Mesenchymal stem cell (in vitro differentiated cells and primary cell): ENCODE measurements around the gene IGSF21.
"Not testable (repeated sequence)": the region's sequence is repeated elsewhere in the genome, so short reads cannot be mapped to it uniquely, and the experiment has no call there.

Experiments used
- DNase-seq: peaks from one replicate; pipeline ENCODE4 v3.0.0-alpha.2; 2013
- H2AFZ ChIP-seq: one replicate; pipeline ENCODE4 v1.6.1; 2013; ENCODE audit warnings: low read depth, mild to moderate bottlenecking, control low read depth, inconsistent platforms, low read length, moderate library complexity
- H2AK5ac ChIP-seq: 2 replicates; pipeline ENCODE4 v1.6.1; 2013; ENCODE audit warnings: low read length, moderate library complexity, mild to moderate bottlenecking, inconsistent platforms; ENCODE audit not compliant: severe bottlenecking
- H2BK120ac ChIP-seq: one replicate; pipeline ENCODE4 v1.6.1; 2013; ENCODE audit warnings: low read depth, mild to moderate bottlenecking, inconsistent platforms, low read length, moderate library complexity
- H2BK12ac ChIP-seq, 2 experiments: one replicate each; pipeline ENCODE4 v1.6.1; 2013; ENCODE audit warnings: inconsistent platforms in 2 of 2, low read length in 2 of 2, mild to moderate bottlenecking in 2 of 2, moderate library complexity in 2 of 2, control low read depth in 1 of 2
- H2BK15ac ChIP-seq: one replicate; pipeline ENCODE4 v1.6.1; 2013; ENCODE audit warnings: mild to moderate bottlenecking, low read depth, inconsistent platforms; ENCODE audit not compliant: poor library complexity, severe bottlenecking
- H2BK5ac ChIP-seq: 2 replicates; pipeline ENCODE4 v1.6.1; 2013; ENCODE audit warnings: low read depth, mild to moderate bottlenecking, low read length, control low read depth, inconsistent platforms; ENCODE audit not compliant: poor library complexity, severe bottlenecking
- H3K14ac ChIP-seq, 2 experiments: one replicate each; pipeline ENCODE4 v1.6.1; 2013; ENCODE audit warnings: inconsistent platforms in 2 of 2, low read length in 2 of 2, control low read depth in 1 of 2, mild to moderate bottlenecking in 1 of 2, moderate library complexity in 1 of 2
- H3K18ac ChIP-seq, 2 experiments: one replicate each; pipeline ENCODE4 v1.6.1; 2013; ENCODE audit warnings: inconsistent platforms in 2 of 2, low read length in 2 of 2, control low read depth in 1 of 2, low read depth in 1 of 2, mild to moderate bottlenecking in 1 of 2
- H3K23ac ChIP-seq, 2 experiments: one replicate each; pipeline ENCODE4 v1.6.1; 2013; ENCODE audit warnings: inconsistent platforms in 2 of 2, low read length in 2 of 2, mild to moderate bottlenecking in 2 of 2, moderate library complexity in 2 of 2, control low read depth in 1 of 2
- H3K27ac ChIP-seq: 2 replicates; pipeline ENCODE4 v1.5.1; 2013; ENCODE audit warnings: mild to moderate bottlenecking, moderate library complexity, low read length, control low read depth, inconsistent platforms; ENCODE audit not compliant: poor library complexity, severe bottlenecking
- H3K27me3 ChIP-seq, 2 experiments: 2 replicates each; pipeline versions ENCODE4 v1.6.1 to v1.7.0; 2013; ENCODE audit warnings: low read length in 2 of 2, mild to moderate bottlenecking in 2 of 2, moderate library complexity in 2 of 2, control low read depth in 1 of 2, inconsistent platforms in 1 of 2; ENCODE audit not compliant: control insufficient read depth in 1 of 2, insufficient read depth in 1 of 2
- H3K36me3 ChIP-seq, 2 experiments: 2 replicates each; pipeline versions ENCODE4 v1.6.1 to v1.7.0; 2013; ENCODE audit warnings: low read length in 2 of 2, control low read depth in 1 of 2, inconsistent platforms in 1 of 2, low read depth in 1 of 2, mild to moderate bottlenecking in 1 of 2; ENCODE audit not compliant: insufficient read depth in 2 of 2, control insufficient read depth in 1 of 2
- H3K4ac ChIP-seq, 2 experiments: one replicate each; pipeline ENCODE4 v1.6.1; 2013; ENCODE audit warnings: inconsistent platforms in 2 of 2, low read length in 2 of 2, mild to moderate bottlenecking in 2 of 2, moderate library complexity in 2 of 2, control low read depth in 1 of 2, low read depth in 1 of 2
- H3K4me1 ChIP-seq: 2 replicates; pipeline ENCODE4 v1.6.1; 2013; ENCODE audit warnings: low read depth, low read length, control low read depth; ENCODE audit not compliant: control insufficient read depth, insufficient read depth
- H3K4me2 ChIP-seq: 2 replicates; pipeline ENCODE4 v1.6.1; 2013; ENCODE audit warnings: low read length, mild to moderate bottlenecking, inconsistent platforms; ENCODE audit not compliant: poor library complexity, severe bottlenecking
- H3K4me3 ChIP-seq, 2 experiments: 2 replicates each; pipeline versions ENCODE4 v1.5.1 to v1.7.0; 2013; ENCODE audit warnings: low read length in 2 of 2, mild to moderate bottlenecking in 2 of 2, control low read depth in 1 of 2, low read depth in 1 of 2; ENCODE audit not compliant: insufficient read depth in 1 of 2
- H3K79me1 ChIP-seq: replicated peaks from 2 replicates; pipeline ENCODE4 v1.6.1; 2013; ENCODE audit warnings: mild to moderate bottlenecking, control low read depth, low read length, inconsistent platforms; ENCODE audit not compliant: poor library complexity, severe bottlenecking
- H3K9ac ChIP-seq: 2 replicates; pipeline ENCODE4 v1.7.0; 2013; ENCODE audit warnings: mild to moderate bottlenecking, low read length, moderate library complexity
- H3K9me3 ChIP-seq: 2 replicates; pipeline ENCODE4 v1.7.0; 2013; ENCODE audit warnings: mild to moderate bottlenecking, low read length; ENCODE audit not compliant: control insufficient read depth
- H4K8ac ChIP-seq: one replicate; pipeline ENCODE4 v1.6.1; 2013; ENCODE audit warnings: inconsistent platforms, mild to moderate bottlenecking, low read length, moderate library complexity
- H4K91ac ChIP-seq: one replicate; pipeline ENCODE4 v1.6.1; 2013; ENCODE audit warnings: mild to moderate bottlenecking, low read length, inconsistent platforms
- WGBS: methylation state at CpG from one replicate; pipeline ENCODE4 v1.1.7; 2013; ENCODE audit warnings: mixed read lengths; 5-methylcytosine and 5-hydroxymethylcytosine counted together

Gene IGSF21

GRCh38 chr1:18161690-18162089 lies 54.1 kb downstream of the IGSF21 start:
- H3K79me1 ChIP-seq, result no peaks in the 10 kb centered on the region
- H3K27me3 ChIP-seq, result peaks cover 0 to 79% of the 10 kb centered on the region in 2 experiments
- H2BK12ac ChIP-seq, result no peak overlapping the region
- no peak overlapping the region for H4K91ac ChIP-seq
- H3K36me3 ChIP-seq, result no peaks in the 10 kb centered on the region
- no peak for DNase-seq
- H3K4ac ChIP-seq, result no peak overlapping the region
- no peak overlapping the region for H2BK5ac ChIP-seq
- no peak overlapping the region for H3K27ac ChIP-seq
- no peak overlapping the region for H3K18ac ChIP-seq
- H2BK120ac ChIP-seq, result no peak overlapping the region
- no peak overlapping the region for H3K23ac ChIP-seq
- no peak overlapping the region for H3K14ac ChIP-seq
- H3K9ac ChIP-seq, result no peak overlapping the region
- H2AFZ ChIP-seq, result no peak overlapping the region
- no peak overlapping the region for H3K4me2 ChIP-seq
- no peak overlapping the region for H2AK5ac ChIP-seq
- H3K9me3 ChIP-seq, result no peaks in the 10 kb centered on the region
- H4K8ac ChIP-seq, result no peak overlapping the region
- H2BK15ac ChIP-seq, result no peak overlapping the region
- WGBS, result 66% methylated on average over 6 of the region's 6 CpGs
- no peak overlapping the region for H3K4me3 ChIP-seq
- H3K4me1 ChIP-seq, result no peaks in the 10 kb centered on the region

- H3K4ac ChIP-seq, H3K9ac ChIP-seq, H3K36me3 ChIP-seq, H3K18ac ChIP-seq, H3K79me1 ChIP-seq, H2BK5ac ChIP-seq, H3K4me3 ChIP-seq, H3K14ac ChIP-seq, H2BK15ac ChIP-seq, H4K8ac ChIP-seq, H2AK5ac ChIP-seq, H4K91ac ChIP-seq, H3K23ac ChIP-seq, H2BK12ac ChIP-seq, H3K27ac ChIP-seq, H3K4me2 ChIP-seq, DNase-seq, H2AFZ ChIP-seq, H2BK120ac ChIP-seq, H3K4me1 ChIP-seq, H3K9me3 ChIP-seq: not testable (repeated sequence)
- H3K27me3 ChIP-seq, result peaks cover 0 to 87% of the 10 kb centered on the region in 2 experiments
- WGBS, result 56% methylated on average over 2 of the region's 2 CpGs
Observed at GRCh38 chr1:18165640-18166039, 58.0 kb downstream of the IGSF21 start.

GRCh38 chr1:18166341-18166740 lies 58.7 kb downstream of the IGSF21 start:
- Histone ChIP-seq H3K23ac (no peak overlapping the region), H3K4me2 (no peak overlapping the region), H3K79me1 (no peaks in the 10 kb centered on the region), H3K27me3 (peaks cover 0 to 89% of the 10 kb centered on the region in 2 experiments), H4K91ac (no peak overlapping the region), H2AK5ac (no peak overlapping the region), H3K18ac (no peak overlapping the region), H3K4me3 (no peak overlapping the region), H3K36me3 (no peaks in the 10 kb centered on the region), H2BK15ac (no peak overlapping the region), H3K14ac (no peak overlapping the region), H3K4ac (no peak overlapping the region), H3K4me1 (no peaks in the 10 kb centered on the region), H2BK5ac (no peak overlapping the region), H3K9ac (no peak overlapping the region), H2BK120ac (no peak overlapping the region), H3K27ac (no peak overlapping the region), H3K9me3 (no peaks in the 10 kb centered on the region), H4K8ac (no peak overlapping the region), H2AFZ (no peak overlapping the region), H2BK12ac (no peak overlapping the region)
- no peak for DNase-seq
- WGBS, result 70% methylated on average over 13 of the region's 13 CpGs

- H2BK5ac ChIP-seq, result no peak overlapping the region
- no peaks in the 10 kb centered on the region for H3K79me1 ChIP-seq
- no peak overlapping the region for H3K14ac ChIP-seq
- H3K27ac ChIP-seq, result no peak overlapping the region
- H3K27me3 ChIP-seq, result peaks cover 0 to 89% of the 10 kb centered on the region in 2 experiments
- H3K4me1 ChIP-seq, result no peaks in the 10 kb centered on the region
- H2BK120ac ChIP-seq, result no peak overlapping the region
- no peak overlapping the region for H3K23ac ChIP-seq
- no peak overlapping the region for H3K4me2 ChIP-seq
- DNase-seq, result no peak
- H3K4me3 ChIP-seq, result no peak overlapping the region
- no peaks in the 10 kb centered on the region for H3K9me3 ChIP-seq
- H2AK5ac ChIP-seq, result no peak overlapping the region
- H3K4ac ChIP-seq, result no peak overlapping the region
- no peak overlapping the region for H4K8ac ChIP-seq
- H2AFZ ChIP-seq, result no peak overlapping the region
- no peak overlapping the region for H2BK15ac ChIP-seq
- no peaks in the 10 kb centered on the region for H3K36me3 ChIP-seq
- H3K9ac ChIP-seq, result no peak overlapping the region
- 82% methylated on average over 8 of the region's 8 CpGs for WGBS
- H3K18ac ChIP-seq, result no peak overlapping the region
- H4K91ac ChIP-seq, result no peak overlapping the region
- H2BK12ac ChIP-seq, result no peak overlapping the region
Observed at GRCh38 chr1:18166929-18167328, 59.3 kb downstream of the IGSF21 start.
